K562 (cell line): ENCODE data around the gene CACNB2. TPM values are rescaled to one million over a fixed set of nuclear protein-coding genes. Genes with fewer than 3 reads are reported as not detected.

Experiments used
- ATAC-seq: fragments of 200-7000 bp; cut with Tn5 transposase; 3 replicates; pipeline ENCODE4 v1.9.1; 2020; ENCODE audit warnings: moderate library complexity
- BruUV-seq: library from RNA; stranded (reverse); fragments of 400-500 nt; replicated peaks from 2 replicates; lab custom pipeline; 2021; lab: Mats Ljungman, UMichigan
- CTCF ChIA-PET: fragments of 300-600 bp; formaldehyde crosslinking; extraction: SDS; loops from one replicate; lab custom pipeline; 2021; ENCODE audit warnings: low intra/inter-chr PET ratio; lab: Yijun Ruan, JAX
- POLR2A ChIA-PET: fragments of 300-600, 350-650 bp; sonication (Branson Sonifier 250); formaldehyde crosslinking; extraction: SDS; loops from one replicate; lab custom pipeline; 2021; ENCODE audit warnings: antibody characterized with exemption, inconsistent platforms; lab: Yijun Ruan, JAX
- DNase-seq, 4 experiments: peaks; one replicate each; pipeline versions ENCODE4 v3.0.0 to v3.0.0-alpha.2; 2011 to 2018; ENCODE audit warnings: low spot score in 3 of 4, mixed read lengths in 3 of 4; ENCODE audit errors: extremely low read depth in 1 of 4
- FAIRE-seq: peaks from 2 replicates; lab custom pipeline; 2011; peaks lifted over from hg19 to GRCh38; lab: Jason Lieb, UNC
- H2AFZ ChIP-seq: 2 replicates; pipeline ENCODE4 v1.6.0; 2011; ENCODE audit warnings: low read depth, low read length, control low read depth, inconsistent platforms
- H3K27ac ChIP-seq: fragments of 200-600 bp; 3 replicates; pipeline ENCODE4 v1.8.0; 2011; ENCODE audit warnings: low read depth, mild to moderate bottlenecking, control low read depth, inconsistent platforms, low read length, moderate library complexity, mixed read lengths; ENCODE audit errors: extremely low read depth
- H3K27me3 ChIP-seq, 2 experiments: fragments of 300-600 bp in 1 of 2; 2 replicates in 1 of 2; 3 replicates in 1 of 2; pipeline versions ENCODE4 v1.6.0 to v1.8.0; 2011; ENCODE audit warnings: inconsistent platforms in 2 of 2, low read length in 2 of 2, mild to moderate bottlenecking in 1 of 2, mixed read lengths in 1 of 2, moderate library complexity in 1 of 2; ENCODE audit not compliant: control insufficient read depth in 2 of 2, insufficient read depth in 2 of 2
- H3K36me3 ChIP-seq: fragments of 300-600 bp; 3 replicates; pipeline ENCODE4 v1.8.0; 2011; ENCODE audit warnings: mild to moderate bottlenecking, low read length, inconsistent platforms; ENCODE audit not compliant: control insufficient read depth, insufficient read depth
- H3K4me1 ChIP-seq, 2 experiments: fragments of 200-600 bp in 1 of 2; replicated peaks in 1 of 2; 2 replicates in 1 of 2; 3 replicates in 1 of 2; pipeline versions ENCODE4 v1.5.1 to v1.8.0; 2011; ENCODE audit warnings: inconsistent platforms in 2 of 2, low read length in 2 of 2, mild to moderate bottlenecking in 1 of 2, mixed read lengths in 1 of 2, moderate library complexity in 1 of 2; ENCODE audit not compliant: control insufficient read depth in 2 of 2, insufficient read depth in 2 of 2
- H3K4me2 ChIP-seq: 2 replicates; pipeline ENCODE4 v1.6.1; 2011; ENCODE audit warnings: low read length, control low read depth, inconsistent platforms, mixed read lengths; ENCODE audit not compliant: insufficient read depth
- H3K4me3 ChIP-seq: fragments of 200-600 bp; sonication (generic), shearing (Covaris generic); 2 replicates; pipeline ENCODE4 v1.5.1; 2016; ENCODE audit warnings: control low read depth, inconsistent platforms
- H3K79me2 ChIP-seq: fragments of 200-600 bp; 3 replicates; pipeline ENCODE4 v1.8.0; 2011; ENCODE audit warnings: low read length, inconsistent platforms; ENCODE audit not compliant: control insufficient read depth, insufficient read depth
- H3K9ac ChIP-seq, 2 experiments: 2 replicates each; pipeline versions ENCODE4 v1.6.0 to v1.6.1; 2011; ENCODE audit warnings: low read depth in 2 of 2, low read length in 2 of 2, control low read depth in 1 of 2, inconsistent platforms in 1 of 2, mild to moderate bottlenecking in 1 of 2, mixed read lengths in 1 of 2; ENCODE audit not compliant: insufficient read depth in 1 of 2
- H3K9me1 ChIP-seq: one replicate; pipeline ENCODE4 v1.6.0; 2011; ENCODE audit warnings: inconsistent platforms, mild to moderate bottlenecking, low read length, moderate library complexity; ENCODE audit not compliant: control insufficient read depth, insufficient read depth
- H3K9me3 ChIP-seq: replicated peaks from 2 replicates; pipeline ENCODE4 v1.5.1; 2011; ENCODE audit warnings: low read depth, low read length, inconsistent platforms; ENCODE audit not compliant: control insufficient read depth, insufficient read depth
- H4K20me1 ChIP-seq: replicated peaks from 2 replicates; pipeline ENCODE4 v1.6.1; 2011; ENCODE audit warnings: low read length, inconsistent platforms, mixed read lengths; ENCODE audit not compliant: control insufficient read depth, insufficient read depth
- CXXC5 ChIP-seq: fragments of 250-450 bp; sonication (Bioruptor Pico); IDR thresholded peaks from 2 replicates; pipeline ENCODE4 v1.8.0; 2022; ENCODE audit warnings: inconsistent platforms, mild to moderate bottlenecking, moderate library complexity
- ETS2 ChIP-seq: IDR thresholded peaks from 2 replicates; pipeline ENCODE4 v1.6.1; 2016; ENCODE audit warnings: borderline replicate concordance, missing genetic modification characterization, mild to moderate bottlenecking, moderate library complexity, missing compliant biosample characterization; ENCODE audit not compliant: poor library complexity, severe bottlenecking
- FOXJ2 ChIP-seq: fragments of 200-800 bp; sonication (Bioruptor generic); IDR thresholded peaks from 2 replicates; pipeline ENCODE4 v1.6.1; 2016; ENCODE audit warnings: missing genetic modification characterization, missing compliant biosample characterization
- MXI1 ChIP-seq: IDR thresholded peaks from 2 replicates; pipeline ENCODE4 v1.6.1; 2011; ENCODE audit warnings: low read depth, mild to moderate bottlenecking, improper control_type of control experiment, low read length
- TCF7L2 ChIP-seq: fragments of 150-350 bp; IDR thresholded peaks from 2 replicates; pipeline ENCODE4 v1.6.1; 2016; ENCODE audit warnings: low read depth, mild to moderate bottlenecking, low read length, moderate library complexity
- ZNF77 ChIP-seq: fragments of 250-450 bp; sonication (Bioruptor Pico); IDR thresholded peaks from 2 replicates; pipeline ENCODE4 v1.5.0; 2020
- WGBS: fragments of 100-300 bp; shearing (Covaris generic); methylation state at CpG from one replicate; pipeline ENCODE4 v1.1.6; 2016; ENCODE audit warnings: low coverage, mixed read lengths; ENCODE audit not compliant: insufficient coverage; ENCODE audit errors: missing lambda C conversion rate; 5-methylcytosine and 5-hydroxymethylcytosine counted together
- in situ Hi-C: fragments of 300-500 bp; cut with MboI; formaldehyde crosslinking; loops from 4 replicates; pipeline ENCODE4 v1.15.0; 2018; ENCODE audit warnings: inconsistent platforms, mixed read lengths
- intact Hi-C: fragments of 100-400 bp; cut with micrococcal nuclease; formaldehyde crosslinking; loops from 2 replicates; pipeline ENCODE4 v1.14.2; 2022
- polyA plus RNA-seq, 8 experiments: library from polyadenylated mRNA; depleted of rRNA in 4 of 8; stranded (reverse) in 5 of 8; unstranded in 3 of 8; fragments of >200 nt; fragmentation: Nextera tagmentation in 2 of 8; fragmentation: Illumina TruSeq in 1 of 8; extraction: Ambion mirVana in 2 of 8; extraction: Trizol in 1 of 8; gene quantifications; 2 replicates each; pipeline versions ENCODE4 v1.2.1 to v1.2.3, GENCODE V29; 2011 to 2014; ENCODE audit warnings: inconsistent platforms in 1 of 8, missing spikeins in 1 of 8
- total RNA-seq, 7 experiments: library from RNA; depleted of rRNA in 6 of 7; stranded (reverse); fragments of >200 nt in 6 of 7; fragmentation: Illumina TruSeq in 2 of 7; extraction: Trizol in 2 of 7; gene quantifications; 2 replicates each; pipeline versions ENCODE4 v1.2.1 to v1.2.3, GENCODE V29; 2011 to 2021; ENCODE audit warnings: low replicate concordance in 1 of 7
- TF ChIP-seq, protein P1 (sequence below): sonication (generic); formaldehyde crosslinking; IDR thresholded peaks from 2 replicates; pipeline ENCODE4 v1.8.1; 2023; ENCODE audit warnings: mild to moderate bottlenecking, missing genetic modification reagents

The CACNB2 gene
- total and polyA plus RNA-seq, 9 of the 15 experiments (the other 6 are each of a cell fraction or from before 2014, with no cell fraction given) = 1.8 to 2.2 TPM; not detected in 7

DNA sequence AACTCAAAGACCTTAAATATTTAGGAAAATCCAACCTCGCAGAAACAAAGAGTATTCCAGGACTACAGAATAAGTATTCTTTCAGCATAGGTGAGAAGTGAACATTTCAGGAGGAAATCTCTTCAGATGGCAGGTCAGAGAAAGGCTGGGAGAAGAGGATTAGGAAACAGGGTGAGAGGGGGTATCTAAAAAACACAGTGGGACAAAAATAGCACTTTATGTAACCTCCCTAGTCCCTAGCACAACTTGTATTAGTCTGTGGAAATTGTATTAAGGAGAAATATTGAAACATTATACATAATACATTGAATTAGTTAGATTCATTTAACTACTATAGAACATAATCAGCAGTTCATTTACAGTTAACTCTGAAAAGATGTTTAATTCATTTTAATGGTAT, 192.3 kb downstream of the CACNB2 start (continued):
- TF ChIP-seq, protein P1, sequence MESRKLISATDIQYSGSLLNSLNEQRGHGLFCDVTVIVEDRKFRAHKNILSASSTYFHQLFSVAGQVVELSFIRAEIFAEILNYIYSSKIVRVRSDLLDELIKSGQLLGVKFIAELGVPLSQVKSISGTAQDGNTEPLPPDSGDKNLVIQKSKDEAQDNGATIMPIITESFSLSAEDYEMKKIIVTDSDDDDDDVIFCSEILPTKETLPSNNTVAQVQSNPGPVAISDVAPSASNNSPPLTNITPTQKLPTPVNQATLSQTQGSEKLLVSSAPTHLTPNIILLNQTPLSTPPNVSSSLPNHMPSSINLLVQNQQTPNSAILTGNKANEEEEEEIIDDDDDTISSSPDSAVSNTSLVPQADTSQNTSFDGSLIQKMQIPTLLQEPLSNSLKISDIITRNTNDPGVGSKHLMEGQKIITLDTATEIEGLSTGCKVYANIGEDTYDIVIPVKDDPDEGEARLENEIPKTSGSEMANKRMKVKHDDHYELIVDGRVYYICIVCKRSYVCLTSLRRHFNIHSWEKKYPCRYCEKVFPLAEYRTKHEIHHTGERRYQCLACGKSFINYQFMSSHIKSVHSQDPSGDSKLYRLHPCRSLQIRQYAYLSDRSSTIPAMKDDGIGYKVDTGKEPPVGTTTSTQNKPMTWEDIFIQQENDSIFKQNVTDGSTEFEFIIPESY (CRISPR knock-in tag) = no peak
- no peak for TF ChIP-seq ETS2 (tag)
- TF ChIP-seq TCF7L2 = no peak
- TF ChIP-seq MXI1 = no peak
- TF ChIP-seq FOXJ2 (tag) = no peak

DNA sequence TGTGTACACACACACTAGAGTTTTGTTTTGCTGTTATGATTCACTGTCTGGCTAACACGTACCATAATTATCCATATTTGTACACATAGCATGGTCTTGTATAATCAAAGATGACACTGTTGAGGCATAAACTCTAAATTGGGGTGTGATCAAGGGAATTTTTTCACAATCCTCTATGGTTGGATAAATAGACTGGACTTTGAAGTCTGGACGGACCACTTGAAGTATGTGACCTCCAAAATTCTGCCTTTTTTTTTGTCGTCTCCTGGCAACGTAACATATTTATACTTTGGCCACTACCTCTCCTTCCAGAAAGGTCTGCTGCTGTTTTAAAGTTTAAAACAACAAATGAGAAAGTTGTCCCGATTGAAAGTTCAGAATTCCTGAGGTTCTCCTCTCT, 193.4 kb downstream of the CACNB2 start:
- FAIRE-seq (no peak), DNase-seq (no peak), ATAC-seq (no peak)
- no TSS peak for BruUV-seq
- Histone ChIP-seq H3K9me1 (no peaks in the 10 kb centered on the region), H4K20me1 (no peaks in the 10 kb centered on the region), H3K27me3 (0 out of 5 replicates have a peak, but pooled peaks cover 0 to 4% of the 10 kb centered on the region in 2 experiments), H3K4me1 (no peaks in the 10 kb centered on the region), H3K4me2 (no peak overlapping the region), H3K79me2 (no peaks in the 10 kb centered on the region), H3K9me3 (no peaks in the 10 kb centered on the region), H3K36me3 (no peaks in the 10 kb centered on the region), H2AFZ (no peak overlapping the region), H3K27ac (no peak overlapping the region), H3K4me3 (no peak overlapping the region), H3K9ac (no peak overlapping the region)
- intact Hi-C loops = no loop called here
- 0% methylated on average over 5 of the region's 5 CpGs for WGBS
- ChIA-PET POLR2A (no interaction called here), CTCF (no interaction called here)
- TF ChIP-seq ZNF77 (CRISPR knock-in tag) (no peak), CXXC5 (CRISPR knock-in tag) (no peak)
- in situ Hi-C loops = no loop called here
